Keratinocyte (primary cell): ENCODE data around the gene CDC14A. TPM values are rescaled to one million over a fixed set of nuclear protein-coding genes. Genes with fewer than 3 reads are reported as not detected.

ENCODE experiments used
- DNase-seq: peaks from one replicate; pipeline ENCODE4 v3.0.0-alpha.2; 2011; ENCODE audit warnings: low read depth, missing footprints, low spot score
- FAIRE-seq: peaks from 2 replicates; lab custom pipeline; 2011; peaks lifted over from hg19 to GRCh38; lab: Jason Lieb, UNC
- H2AFZ ChIP-seq: 2 replicates; pipeline ENCODE4 v1.6.0; 2012; ENCODE audit warnings: low read length, control low read depth, inconsistent platforms; ENCODE audit not compliant: control insufficient read depth
- H3K27ac ChIP-seq: 2 replicates; pipeline ENCODE4 v1.5.1; 2011; ENCODE audit warnings: low read length; ENCODE audit not compliant: control insufficient read depth, insufficient read depth
- H3K27me3 ChIP-seq: 3 replicates; pipeline ENCODE4 v1.6.0; 2011; ENCODE audit warnings: low read length; ENCODE audit not compliant: control insufficient read depth, insufficient read depth; ENCODE audit errors: extremely low read depth
- H3K36me3 ChIP-seq, 2 experiments: 2 replicates in 1 of 2; 3 replicates in 1 of 2; pipeline ENCODE4 v1.5.1; 2011; ENCODE audit warnings: low read length in 2 of 2, mild to moderate bottlenecking in 1 of 2; ENCODE audit not compliant: control insufficient read depth in 2 of 2, insufficient read depth in 2 of 2; ENCODE audit errors: extremely low read depth in 1 of 2
- H3K4me1 ChIP-seq: 3 replicates; pipeline ENCODE4 v1.5.1; 2011; ENCODE audit warnings: low read length; ENCODE audit not compliant: control insufficient read depth, insufficient read depth; ENCODE audit errors: extremely low read depth
- H3K4me2 ChIP-seq: 3 replicates; pipeline ENCODE4 v1.6.0; 2011; ENCODE audit warnings: low read depth, low read length; ENCODE audit not compliant: control insufficient read depth, insufficient read depth; ENCODE audit errors: extremely low read depth
- H3K4me3 ChIP-seq, 3 experiments: fragments of 200-600 bp in 1 of 3; sonication (generic) in 1 of 3; 2 replicates in 2 of 3; 3 replicates in 1 of 3; pipeline ENCODE4 v1.5.1; 2011 to 2016; ENCODE audit warnings: low read length in 3 of 3, mild to moderate bottlenecking in 3 of 3, control low read depth in 2 of 3, inconsistent platforms in 1 of 3, low read depth in 1 of 3, mixed read lengths in 1 of 3, mixed run types in 1 of 3, moderate library complexity in 1 of 3; ENCODE audit not compliant: control insufficient read depth in 2 of 3, insufficient read depth in 2 of 3; ENCODE audit errors: extremely low read depth in 1 of 3
- H3K79me2 ChIP-seq: 2 replicates; pipeline ENCODE4 v1.6.0; 2012; ENCODE audit warnings: low read length; ENCODE audit not compliant: control insufficient read depth, insufficient read depth
- H3K9ac ChIP-seq: 3 replicates; pipeline ENCODE4 v1.6.0; 2011; ENCODE audit warnings: low read length; ENCODE audit not compliant: control insufficient read depth, insufficient read depth; ENCODE audit errors: extremely low read depth
- H3K9me1 ChIP-seq: 3 replicates; pipeline ENCODE4 v1.6.0; 2011; ENCODE audit warnings: low read length; ENCODE audit not compliant: control insufficient read depth, insufficient read depth; ENCODE audit errors: extremely low read depth
- H3K9me3 ChIP-seq: 2 replicates; pipeline ENCODE4 v1.5.1; 2012; ENCODE audit warnings: low read depth, low read length; ENCODE audit not compliant: control insufficient read depth
- H4K20me1 ChIP-seq: 3 replicates; pipeline ENCODE4 v1.6.0; 2011; ENCODE audit warnings: low read length; ENCODE audit not compliant: control insufficient read depth, insufficient read depth; ENCODE audit errors: extremely low read depth
- EZH2 ChIP-seq: IDR thresholded peaks from one replicate; pipeline ENCODE4 v1.6.1; 2012; ENCODE audit warnings: inconsistent platforms, mild to moderate bottlenecking, low read length, moderate library complexity
- dilution Hi-C: fragments of 300-500 bp; cut with MboI; formaldehyde crosslinking; loops from one replicate; pipeline ENCODE4 v1.7.0; 2020; ENCODE audit warnings: low sequenced_read_pairs; ENCODE audit not compliant: extremely low pct_ligation_motif_present
- polyA plus RNA-seq, 5 experiments: library from polyadenylated mRNA; depleted of rRNA in 3 of 5; stranded (reverse) in 3 of 5; stranded (forward) in 1 of 5; unstranded in 1 of 5; fragments of >200 nt; gene quantifications; 1 replicate in 1 of 5; 2 replicates in 3 of 5; 3 replicates in 1 of 5; pipeline versions ENCODE4 v1.2.1 to v1.2.3, GENCODE V29; 2011 to 2012; ENCODE audit warnings: missing spikeins in 2 of 5, low read depth in 1 of 5, low replicate concordance in 1 of 5
- TF ChIP-seq, protein P1 (sequence below), 3 experiments: IDR thresholded peaks in 1 of 3; conservative IDR thresholded peaks in 1 of 3; optimal IDR thresholded peaks in 1 of 3; 2 replicates in 2 of 3; 3 replicates in 1 of 3; pipeline versions ENCODE3 to v1.5.1; 2011; ENCODE audit warnings: low read length in 3 of 3, mild to moderate bottlenecking in 3 of 3, moderate library complexity in 2 of 3, control low read depth in 1 of 3, inconsistent platforms in 1 of 3; ENCODE audit not compliant: insufficient read depth in 2 of 3; ENCODE audit errors: extremely low read depth in 1 of 3

CDC14A gene
- polyA plus RNA-seq, 1 donor (not counting 4 experiments of a cell fraction or from before 2014, with no cell fraction given) = 2.2 TPM

- Histone ChIP-seq H3K9me3 (no peaks in the 10 kb centered on the region), H3K4me1 (no peaks in the 10 kb centered on the region), H3K79me2 (no peaks in the 10 kb centered on the region), H3K9me1 (no peaks in the 10 kb centered on the region), H3K9ac (no peak overlapping the region), H4K20me1 (no peaks in the 10 kb centered on the region), H3K27me3 (no peaks in the 10 kb centered on the region), H3K4me2 (no peak overlapping the region), H3K27ac (no peak overlapping the region), H2AFZ (no peak overlapping the region), H3K36me3 (no peaks in the 10 kb centered on the region), H3K4me3 (no peak overlapping the region)
- dilution Hi-C loops = no loop called here
- FAIRE-seq (no peak), DNase-seq (no peak)
- TF ChIP-seq EZH2 = no peak
- TF ChIP-seq, protein P1, sequence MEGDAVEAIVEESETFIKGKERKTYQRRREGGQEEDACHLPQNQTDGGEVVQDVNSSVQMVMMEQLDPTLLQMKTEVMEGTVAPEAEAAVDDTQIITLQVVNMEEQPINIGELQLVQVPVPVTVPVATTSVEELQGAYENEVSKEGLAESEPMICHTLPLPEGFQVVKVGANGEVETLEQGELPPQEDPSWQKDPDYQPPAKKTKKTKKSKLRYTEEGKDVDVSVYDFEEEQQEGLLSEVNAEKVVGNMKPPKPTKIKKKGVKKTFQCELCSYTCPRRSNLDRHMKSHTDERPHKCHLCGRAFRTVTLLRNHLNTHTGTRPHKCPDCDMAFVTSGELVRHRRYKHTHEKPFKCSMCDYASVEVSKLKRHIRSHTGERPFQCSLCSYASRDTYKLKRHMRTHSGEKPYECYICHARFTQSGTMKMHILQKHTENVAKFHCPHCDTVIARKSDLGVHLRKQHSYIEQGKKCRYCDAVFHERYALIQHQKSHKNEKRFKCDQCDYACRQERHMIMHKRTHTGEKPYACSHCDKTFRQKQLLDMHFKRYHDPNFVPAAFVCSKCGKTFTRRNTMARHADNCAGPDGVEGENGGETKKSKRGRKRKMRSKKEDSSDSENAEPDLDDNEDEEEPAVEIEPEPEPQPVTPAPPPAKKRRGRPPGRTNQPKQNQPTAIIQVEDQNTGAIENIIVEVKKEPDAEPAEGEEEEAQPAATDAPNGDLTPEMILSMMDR (optimal IDR thresholded peaks at IDR 0.05 in 1 of 3, IDR thresholded peaks at IDR 0.05 in 1 of 3, conservative IDR thresholded peaks at IDR 0.05 in 1 of 3; ENCODE audit: extremely low read depth in 1 of 3, insufficient read depth in 2 of 3, low read length in 3 of 3) = no peak
Measured at GRCh38 chr1:100443811-100444571, 91.7 kb downstream of the CDC14A start.

DNA sequence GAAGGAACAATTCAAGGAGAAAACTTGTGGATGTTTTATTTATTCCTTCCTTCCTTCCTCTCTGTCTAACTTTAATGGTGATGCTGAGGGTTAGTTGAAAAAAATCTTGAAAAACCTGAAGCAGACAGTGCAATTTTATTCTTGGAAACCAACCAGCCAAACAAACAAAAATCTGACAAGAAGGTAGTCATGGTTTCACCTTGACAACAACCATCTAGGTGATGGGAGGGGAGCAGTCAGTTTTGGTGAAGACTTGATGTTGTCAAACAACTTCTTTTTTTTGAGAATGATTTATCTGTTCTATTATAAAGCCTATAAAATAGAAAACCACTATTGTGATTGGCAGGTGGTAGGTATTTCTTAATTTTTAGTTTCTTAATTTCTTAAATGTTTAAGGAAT is 93.3 kb downstream of the CDC14A start:
- Histone ChIP-seq H3K4me2 (no peak overlapping the region), H3K36me3 (no peaks in the 10 kb centered on the region), H3K4me3 (no peak overlapping the region), H3K27ac (no peak overlapping the region), H2AFZ (no peak overlapping the region), H3K79me2 (no peaks in the 10 kb centered on the region), H3K9me3 (no peaks in the 10 kb centered on the region), H3K27me3 (no peaks in the 10 kb centered on the region), H3K9me1 (no peaks in the 10 kb centered on the region), H3K9ac (no peak overlapping the region), H3K4me1 (no peaks in the 10 kb centered on the region), H4K20me1 (no peaks in the 10 kb centered on the region)
- FAIRE-seq = no peak
- dilution Hi-C loops = no loop called here
- no peak for DNase-seq
- TF ChIP-seq EZH2 = no peak
- TF ChIP-seq, protein P1 (optimal IDR thresholded peaks at IDR 0.05 in 1 of 3, IDR thresholded peaks at IDR 0.05 in 1 of 3, conservative IDR thresholded peaks at IDR 0.05 in 1 of 3; ENCODE audit: extremely low read depth in 1 of 3, insufficient read depth in 2 of 3, low read length in 3 of 3) = no peak
